GM12892 (cell line): ENCODE results near the gene GLUD1.

ENCODE experiments used
- POLR2A ChIP-seq: IDR thresholded peaks from 2 replicates; pipeline ENCODE4 v1.6.1; 2011; ENCODE audit warnings: low read depth, low read length, control low read depth
- TAF1 ChIP-seq: IDR thresholded peaks from 2 replicates; pipeline ENCODE4 v1.6.1; 2011; ENCODE audit warnings: low read depth, mild to moderate bottlenecking, control low read depth, low read length, borderline replicate concordance

GRCh38 chr10:87059401-87059800 lies 35.2 kb downstream of the GLUD1 start:
- no peak for TF ChIP-seq POLR2A
- no peak for TF ChIP-seq TAF1
